Brain microvascular endothelial cell (primary cell): Measurements from ENCODE around the gene ACAT2.

Experiments
- DNase-seq: peaks from one replicate; pipeline ENCODE4 v3.0.0-alpha.2; 2020
- H3K27ac ChIP-seq: fragments of 250-450 bp; sonication (Bioruptor Pico); 2 replicates; pipeline ENCODE4 v1.5.1; 2020; ENCODE audit warnings: mild to moderate bottlenecking, moderate library complexity
- H3K27me3 ChIP-seq: fragments of 250-450 bp; sonication (Bioruptor Pico); replicated peaks from 2 replicates; pipeline ENCODE4 v1.5.1; 2020; ENCODE audit warnings: mild to moderate bottlenecking
- H3K36me3 ChIP-seq: fragments of 250-450 bp; sonication (Bioruptor Pico); replicated peaks from 2 replicates; pipeline ENCODE4 v1.5.1; 2020; ENCODE audit warnings: mild to moderate bottlenecking
- H3K4me3 ChIP-seq: 2 replicates; pipeline ENCODE4 v1.5.1; 2011; ENCODE audit warnings: low read depth, mild to moderate bottlenecking, control low read depth, low read length, moderate library complexity
- CTCF ChIP-seq: IDR thresholded peaks from 2 replicates; pipeline ENCODE4 v1.5.1; 2011; ENCODE audit warnings: low read depth, mild to moderate bottlenecking, moderate library complexity, low read length, control low read depth, inconsistent platforms; ENCODE audit errors: missing control alignments
- in situ Hi-C: cut with HindIII; loops from 2 replicates; pipeline ENCODE4 v1.10.0; 2017; ENCODE audit warnings: low sequenced_read_pairs, low pct_ligation_motif_present

Gene ACAT2

GRCh38 chr6:159754401-159754800, 7.4 kb upstream of the ACAT2 start:
- Histone ChIP-seq H3K27ac (no peak overlapping the region), H3K4me3 (no peak overlapping the region), H3K36me3 (peaks cover 30% of the 10 kb centered on the region), H3K27me3 (no peaks in the 10 kb centered on the region)
- in situ Hi-C loops = no loop called here
- no peak for TF ChIP-seq CTCF
- no peak for DNase-seq

- Histone ChIP-seq H3K27ac (no peak overlapping the region), H3K27me3 (no peaks in the 10 kb centered on the region), H3K4me3 (no peak overlapping the region), H3K36me3 (peaks cover 27% of the 10 kb centered on the region)
- TF ChIP-seq CTCF = no peak
- DNase-seq = no peak
- in situ Hi-C loops = no loop called here
Observed at GRCh38 chr6:159754959-159755914, 6.6 kb upstream of the ACAT2 start.

- Histone ChIP-seq H3K27me3 (no peaks in the 10 kb centered on the region), H3K27ac (no peak overlapping the region), H3K36me3 (peaks cover 25% of the 10 kb centered on the region), H3K4me3 (no peak overlapping the region)
- in situ Hi-C loops = no loop called here
- no peak for DNase-seq
- no peak for TF ChIP-seq CTCF
Observed at GRCh38 chr6:159756508-159756907, 5.3 kb upstream of the ACAT2 start.

- peak; percentile 42 for DNase-seq
- in situ Hi-C loops = no loop called here
- H3K27ac ChIP-seq = peak overlapping the region; percentile 13
- peaks cover 28% of the 10 kb centered on the region for H3K36me3 ChIP-seq
- no peak overlapping the region for H3K4me3 ChIP-seq
- peak; percentile 66 for TF ChIP-seq CTCF
- no peaks in the 10 kb centered on the region for H3K27me3 ChIP-seq
Observed at GRCh38 chr6:159758031-159759001, 3.5 kb upstream of the ACAT2 start.

GRCh38 chr6:159759645-159760044, 2.2 kb upstream of the ACAT2 start:
- H3K27ac ChIP-seq = no peak overlapping the region
- no peak overlapping the region for H3K4me3 ChIP-seq
- H3K27me3 ChIP-seq = no peaks in the 10 kb centered on the region
- in situ Hi-C loops = no loop called here
- H3K36me3 ChIP-seq = peaks cover 30% of the 10 kb centered on the region
- no peak for TF ChIP-seq CTCF
- DNase-seq = no peak
